ENCODE measurements around the gene NARF.
"Not testable (repeated sequence)": the region's sequence is repeated elsewhere in the genome, so short reads cannot be mapped to it uniquely, and the experiment has no call there.

The NARF gene

DNA sequence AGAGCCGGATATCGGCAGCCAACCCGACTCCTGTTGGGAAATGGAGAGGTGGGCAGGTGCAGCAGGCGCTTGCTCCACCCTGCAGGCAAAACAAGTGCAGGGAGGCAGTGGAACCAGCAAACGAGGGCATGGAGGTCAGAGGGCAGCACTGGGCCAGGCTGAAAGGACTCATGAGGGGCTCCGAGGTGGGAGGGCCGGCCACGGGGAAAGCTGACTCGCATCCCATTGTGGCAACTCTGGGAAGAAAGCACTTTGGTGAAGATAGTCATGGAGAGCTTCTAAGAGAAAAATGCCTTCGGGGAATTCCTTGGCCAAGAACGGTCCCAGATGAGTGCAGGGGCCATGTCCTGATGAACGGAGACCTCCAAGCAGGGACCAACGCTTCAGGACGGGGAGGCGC, 12.4 kb upstream of the NARF start:
- no peak for DNase-seq (ENCODE audit: low read depth)

DNA sequence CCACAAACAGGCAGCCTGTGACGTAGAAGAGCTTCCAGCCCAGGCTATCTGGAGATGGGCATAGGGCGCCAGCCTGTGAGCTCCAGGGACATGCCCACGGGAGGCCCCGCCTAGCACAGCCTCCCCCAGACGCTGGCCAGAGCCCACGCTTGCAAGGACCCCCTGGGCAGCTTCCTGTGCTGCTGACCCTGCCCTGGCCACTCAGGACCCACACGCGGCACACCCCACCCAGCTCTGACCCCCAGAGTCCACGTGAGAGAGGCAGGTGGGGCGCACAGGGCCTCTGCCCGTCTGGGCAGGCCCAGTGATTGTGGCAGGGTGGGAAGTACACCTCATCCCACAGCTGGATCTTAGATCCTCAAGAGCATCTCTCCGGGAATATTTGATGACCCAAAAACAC, 11.9 kb upstream of the NARF start:
- DNase-seq (ENCODE audit: low read depth) = no peak

DNA sequence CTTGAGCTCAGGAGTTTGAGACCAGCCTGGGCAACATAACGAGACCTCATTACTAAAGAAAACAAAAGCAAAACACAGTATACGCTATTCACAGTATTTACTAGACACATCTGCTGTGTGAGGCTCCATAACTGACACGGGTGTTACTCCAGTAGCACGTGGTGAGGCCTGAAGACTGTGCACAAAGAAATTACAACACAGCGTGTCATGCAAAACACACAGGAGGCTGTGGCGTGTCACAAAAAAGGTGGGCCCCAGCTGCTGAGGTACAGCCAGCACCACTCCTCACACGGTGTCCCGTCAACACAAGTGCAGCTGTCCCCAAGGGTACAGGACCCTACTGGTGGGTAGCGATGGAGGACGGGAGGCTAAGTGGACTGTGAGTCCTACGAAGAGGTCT, 10.7 kb upstream of the NARF start:
- no peak for DNase-seq (ENCODE audit: low read depth)

DNA sequence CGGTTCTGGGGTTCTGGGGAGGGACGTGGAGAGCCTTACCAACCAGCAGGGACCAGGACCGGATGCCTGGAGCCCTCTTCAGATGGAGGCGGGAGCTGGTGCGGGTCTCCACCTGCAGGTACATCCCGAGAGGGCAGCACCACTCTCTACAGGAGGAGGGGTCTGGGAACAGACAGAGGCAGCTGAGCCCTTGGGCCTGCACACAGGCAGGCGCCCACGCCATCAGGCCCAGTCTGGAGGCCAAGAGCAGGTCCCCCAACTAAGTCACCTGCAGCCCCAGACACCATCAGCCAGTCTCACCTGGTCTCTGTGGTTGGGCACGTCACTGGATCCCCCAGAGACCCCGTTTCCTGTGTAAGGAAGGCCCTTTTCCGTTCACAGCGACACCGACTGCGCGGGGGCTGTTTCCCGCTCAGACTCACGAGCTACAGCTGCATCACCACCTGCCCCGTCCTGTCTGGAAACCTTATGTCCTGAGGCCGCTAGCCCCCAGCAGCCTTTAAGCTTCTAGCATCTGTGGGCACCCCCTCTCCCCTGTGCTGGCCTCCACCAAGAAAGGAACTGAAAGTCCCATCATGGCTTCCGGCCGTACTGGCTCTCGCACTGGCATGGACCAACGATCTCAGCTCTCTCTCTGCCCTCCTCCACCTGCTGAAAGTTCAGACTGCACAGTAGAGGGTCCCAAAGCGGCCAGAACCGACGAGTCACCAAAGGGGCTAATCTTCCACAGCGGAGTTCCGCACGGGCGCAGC, 9.2 kb upstream of the NARF start:
- no peak for DNase-seq (ENCODE audit: low read depth)

DNA sequence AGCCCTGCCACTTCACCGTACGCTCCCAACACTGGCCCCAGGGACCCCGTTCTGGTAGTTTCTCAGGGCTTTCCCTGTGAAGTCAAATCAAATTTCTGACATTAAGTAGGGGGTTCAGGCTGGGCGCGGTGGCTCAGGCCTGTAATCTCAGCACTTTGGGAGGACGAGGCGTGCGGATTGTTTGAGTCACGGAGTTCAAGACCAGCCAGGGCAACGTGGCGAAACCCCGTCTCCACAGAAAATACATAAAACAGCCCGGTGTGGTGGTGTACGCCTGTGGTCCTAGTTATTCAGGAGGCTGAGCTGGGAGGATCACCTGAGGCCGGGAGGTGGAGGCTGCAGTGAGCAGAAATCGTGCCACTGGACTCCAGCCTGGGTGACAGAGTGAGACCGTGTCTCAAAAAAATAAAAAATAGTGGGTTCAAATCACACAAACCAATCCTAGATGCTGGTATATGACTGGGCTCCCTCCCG, 8.6 kb upstream of the NARF start:
- no peak for DNase-seq (ENCODE audit: low read depth)

DNA sequence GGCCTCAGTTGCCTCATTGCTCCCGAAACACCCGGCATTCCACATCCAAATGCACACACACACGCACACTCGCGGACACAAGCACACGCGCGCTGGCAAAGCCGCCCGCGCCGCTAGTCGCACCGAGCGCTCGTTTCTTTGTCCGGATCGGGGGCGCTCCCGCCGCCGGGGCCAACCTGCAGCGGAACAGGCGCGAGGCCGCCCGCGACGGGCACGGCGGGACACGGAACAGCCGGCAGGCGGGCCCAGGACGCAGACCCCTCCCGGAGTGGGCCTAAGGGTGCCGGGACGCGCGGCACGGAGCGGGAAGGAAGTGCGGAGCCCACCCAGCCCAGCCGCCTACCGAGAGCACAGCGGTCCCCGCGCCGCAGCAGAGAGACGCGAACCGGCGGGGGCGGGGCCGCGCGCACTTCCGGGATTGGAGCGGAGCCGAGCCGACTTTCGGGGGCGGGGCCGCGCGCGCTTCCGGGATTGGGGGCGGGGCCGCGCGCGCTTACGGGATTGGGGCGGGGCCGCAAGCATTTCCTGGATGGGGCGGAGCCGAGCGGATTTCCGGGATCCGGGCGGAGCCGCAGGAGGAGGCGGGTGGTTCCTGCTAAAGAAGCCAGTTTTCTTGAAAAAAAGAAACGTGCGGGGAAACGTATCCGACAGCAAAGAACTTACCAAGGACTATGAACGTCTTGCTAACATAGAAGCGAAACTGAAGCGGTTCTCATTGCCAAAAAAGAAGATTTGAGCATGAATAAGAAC, 8.0 kb upstream of the NARF start, which contains the start of gene CYBC1:
Gene CYBC1 (minus strand): TSS at position 396 of the 750 bp plus-strand sequence. CDS start 1,498 bp downstream, outside the sequence.
- peak; percentile 98 for DNase-seq (ENCODE audit: low read depth)

DNA sequence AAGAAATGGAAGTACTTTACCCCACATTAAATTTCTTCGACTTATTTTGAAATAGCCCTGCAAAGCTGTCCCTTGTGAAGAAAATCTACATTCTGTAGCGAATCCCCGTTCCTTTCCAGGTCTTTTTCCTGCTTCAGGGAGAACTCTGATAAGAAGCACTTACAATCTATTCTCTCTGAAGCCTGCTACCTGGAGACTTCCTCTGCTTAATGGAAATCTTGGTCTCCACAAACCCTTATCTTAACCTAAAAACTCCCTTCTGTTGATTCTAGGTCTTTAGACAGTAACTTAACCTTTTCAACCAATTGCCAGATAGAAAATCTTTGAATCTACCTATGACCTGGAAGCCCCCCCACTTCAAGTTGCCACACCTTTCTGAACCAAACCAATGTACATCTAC, 6.4 kb upstream of the NARF start:
- DNase-seq (ENCODE audit: low read depth) = no peak

DNA sequence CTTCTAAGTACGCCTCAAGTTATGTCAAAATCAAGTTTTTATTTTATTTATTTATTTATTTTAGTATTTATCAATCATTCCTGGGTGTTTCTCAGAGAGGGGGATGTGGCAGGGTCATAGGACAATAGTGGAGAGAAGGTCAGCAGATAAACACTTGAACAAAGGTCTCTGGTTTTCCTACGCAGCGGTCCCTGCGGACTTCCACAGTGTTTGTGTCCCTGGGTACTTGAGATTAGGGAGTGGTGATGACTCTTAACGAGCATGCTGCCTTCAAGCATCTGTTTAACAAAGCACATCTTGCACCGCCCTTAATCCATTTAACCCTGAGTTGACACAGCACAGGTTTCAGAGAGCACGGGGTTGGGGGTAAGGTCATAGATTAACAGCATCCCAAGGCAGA, 5.4 kb upstream of the NARF start:
- DNase-seq (ENCODE audit: low read depth) = not testable (repeated sequence)

DNA sequence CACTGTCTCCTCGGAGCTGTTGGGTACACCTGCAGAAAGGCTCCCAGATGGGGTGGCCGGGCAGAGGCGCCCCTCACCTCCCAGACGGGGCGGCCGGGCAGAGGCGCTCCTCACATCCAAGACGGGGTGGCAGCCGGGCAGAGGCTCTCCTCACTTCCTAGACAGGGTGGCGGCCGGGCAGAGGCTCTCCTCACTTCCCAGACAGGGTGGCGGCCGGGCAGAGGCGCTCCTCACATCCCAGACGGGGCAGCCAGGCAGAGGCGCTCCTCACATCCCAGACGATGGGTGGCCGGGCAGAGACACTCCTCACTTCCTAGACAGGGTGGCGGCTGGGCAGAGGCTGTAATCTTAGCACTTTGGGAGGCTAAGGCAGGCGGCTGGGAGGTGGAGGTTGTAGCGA, 4.8 kb upstream of the NARF start:
- DNase-seq (ENCODE audit: low read depth) = not testable (repeated sequence)

DNA sequence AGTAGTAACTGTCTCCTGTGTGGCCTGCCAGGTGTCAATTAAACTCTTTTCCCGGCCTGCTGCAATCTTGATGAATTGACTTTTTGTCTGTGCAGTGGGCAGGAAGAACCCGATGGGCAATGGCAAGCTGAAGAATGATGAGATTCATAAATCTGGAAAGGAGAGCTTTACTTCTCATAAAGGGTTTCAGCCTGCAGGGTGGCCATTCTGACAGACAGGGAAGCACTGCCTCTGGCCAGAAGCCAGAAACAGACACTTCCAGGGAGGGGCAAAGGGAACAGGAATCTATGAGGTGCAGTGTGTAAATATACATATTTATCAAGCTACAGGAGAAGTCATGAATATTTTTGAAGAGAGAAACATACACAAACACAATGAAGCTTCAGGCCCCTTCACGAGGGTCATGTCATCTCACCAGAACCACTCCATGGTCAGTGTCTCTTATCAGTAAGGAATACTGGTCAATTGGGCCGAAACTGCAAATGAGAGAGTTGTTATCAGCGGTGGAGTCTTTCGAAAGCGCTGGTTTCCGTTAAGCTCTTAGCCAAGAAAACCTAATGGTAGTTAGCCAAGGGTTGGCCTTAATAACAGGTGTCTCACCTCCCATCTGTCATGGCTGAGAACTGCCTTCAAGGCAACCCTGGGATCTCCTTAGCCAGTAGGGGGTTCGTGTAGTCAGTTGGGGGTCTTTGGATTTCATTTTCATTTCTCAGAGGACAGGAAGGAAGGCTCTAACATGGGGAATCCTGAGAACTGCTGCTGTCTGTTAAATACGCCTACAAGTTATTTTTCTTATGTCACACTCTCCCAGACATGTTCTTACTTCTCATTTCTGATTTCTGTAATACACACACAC, 1.2 kb upstream of the NARF start:
- DNase-seq (ENCODE audit: low read depth) = no peak

DNA sequence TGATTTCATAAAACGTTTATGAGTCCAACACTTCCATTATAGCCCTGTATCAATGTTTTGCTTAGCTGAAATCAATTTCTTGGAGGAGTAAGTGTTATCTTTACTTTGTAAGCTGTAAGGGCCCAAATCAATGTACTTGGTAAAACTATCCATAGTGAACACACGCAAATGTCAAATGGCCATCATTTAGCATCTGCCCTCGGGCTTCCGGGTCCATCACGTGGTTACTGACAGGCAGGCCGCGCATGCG, 687 bp upstream of the NARF start:
- no peak for DNase-seq (ENCODE audit: low read depth)

DNA sequence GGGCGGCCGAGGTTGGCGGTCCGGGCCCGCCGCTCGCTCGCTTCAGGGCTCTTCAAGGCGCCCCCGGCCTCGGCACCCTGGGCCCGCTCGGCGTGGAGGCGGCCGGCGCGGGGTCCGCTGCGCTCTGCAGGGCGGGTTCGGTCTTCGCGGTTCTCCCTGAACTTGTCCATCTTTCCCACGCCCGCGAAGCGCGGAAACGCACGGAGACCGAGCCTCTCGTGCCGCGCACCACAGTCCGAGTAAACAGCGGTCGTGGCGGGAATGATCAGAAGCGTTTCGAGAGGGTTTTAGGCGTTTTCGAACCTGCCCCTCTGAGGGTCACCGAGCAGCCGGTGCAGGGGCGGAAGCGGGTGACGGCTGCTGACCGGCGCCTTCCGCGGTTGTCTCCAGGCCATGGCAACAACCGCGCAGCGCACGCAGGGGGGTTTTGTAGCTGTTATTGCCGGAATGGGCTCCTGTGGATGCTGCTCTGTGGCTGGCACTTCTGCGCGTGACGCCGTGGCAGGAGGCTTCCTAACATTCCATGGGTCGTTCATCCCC, 414 bp downstream of the NARF start:
- peak; percentile 57 for DNase-seq (ENCODE audit: low read depth)

DNA sequence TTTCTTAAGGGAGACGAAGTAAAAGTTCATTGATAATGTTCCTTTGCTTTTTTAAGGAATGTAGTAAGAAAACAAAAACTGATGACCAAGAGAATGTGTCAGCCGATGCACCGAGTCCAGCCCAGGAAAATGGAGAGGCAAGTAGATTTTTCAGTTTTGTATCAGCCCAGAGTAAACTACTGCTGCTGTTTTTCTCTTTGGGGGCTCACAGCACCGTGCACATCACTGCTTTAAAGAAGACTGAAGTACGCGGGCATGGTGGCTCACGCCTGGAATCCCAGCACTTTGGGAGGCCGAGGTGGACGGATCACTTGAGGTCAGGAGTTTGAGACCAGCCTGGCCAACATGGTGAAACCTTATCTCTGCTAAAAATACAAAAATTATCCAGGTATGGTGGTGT, 1.4 kb downstream of the NARF start:
- DNase-seq (ENCODE audit: low read depth) = not testable (repeated sequence)

DNA sequence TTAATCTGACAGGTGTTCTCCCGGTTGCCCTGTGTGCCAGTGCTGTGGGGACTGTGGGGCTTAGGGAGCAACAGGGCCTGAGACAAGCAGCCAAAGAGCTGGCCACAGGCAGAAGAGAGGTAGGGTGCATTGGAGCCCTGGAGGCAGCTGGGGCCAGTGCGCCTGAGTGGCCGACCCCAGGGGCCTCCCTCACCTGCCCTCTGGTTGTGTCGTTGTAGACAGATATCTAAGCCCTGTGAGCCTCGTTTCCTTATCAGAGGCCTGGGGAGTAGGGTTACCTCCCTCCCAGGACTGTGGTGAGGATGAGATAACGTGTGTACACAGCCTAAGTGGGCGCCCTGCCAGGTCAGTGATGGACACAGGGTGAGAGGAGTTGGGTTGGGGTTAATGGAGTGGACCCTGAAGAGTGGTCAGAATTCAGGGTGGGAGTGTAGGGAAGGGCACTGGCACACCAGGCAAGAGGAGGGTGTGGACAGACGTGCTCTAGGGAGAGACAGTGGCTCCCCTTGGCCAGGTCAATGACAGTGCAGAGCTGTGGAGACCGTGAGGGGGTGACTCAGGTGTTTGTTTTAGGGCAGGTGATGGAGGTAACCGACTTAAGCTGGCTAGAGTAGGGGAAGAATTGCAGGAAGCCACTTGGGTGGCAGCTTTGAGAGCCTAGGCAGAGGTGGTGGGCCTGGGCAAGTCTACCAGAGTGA, 3.4 kb downstream of the NARF start:
- DNase-seq (ENCODE audit: low read depth) = no peak

DNA sequence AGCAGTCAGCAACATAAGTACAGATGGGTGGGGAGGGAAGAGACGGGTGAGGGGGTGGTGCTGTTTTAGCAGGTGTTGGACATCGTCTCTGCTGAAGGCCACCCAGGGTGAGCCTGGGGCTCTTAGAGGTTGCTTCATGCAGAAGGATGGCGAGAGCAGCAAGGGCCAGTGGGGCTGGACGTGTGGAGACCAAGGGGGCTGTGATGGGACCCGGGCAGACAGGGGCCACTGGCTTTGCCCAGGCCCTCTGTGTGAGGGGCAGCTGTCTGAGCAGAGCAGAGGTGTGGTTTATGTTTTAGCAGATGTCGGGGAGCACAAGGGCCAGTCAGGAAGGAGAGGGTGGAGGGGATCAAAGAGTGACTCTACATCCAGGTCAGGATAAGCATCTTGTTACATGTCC, 4.8 kb downstream of the NARF start:
- no peak for DNase-seq (ENCODE audit: low read depth)

DNA sequence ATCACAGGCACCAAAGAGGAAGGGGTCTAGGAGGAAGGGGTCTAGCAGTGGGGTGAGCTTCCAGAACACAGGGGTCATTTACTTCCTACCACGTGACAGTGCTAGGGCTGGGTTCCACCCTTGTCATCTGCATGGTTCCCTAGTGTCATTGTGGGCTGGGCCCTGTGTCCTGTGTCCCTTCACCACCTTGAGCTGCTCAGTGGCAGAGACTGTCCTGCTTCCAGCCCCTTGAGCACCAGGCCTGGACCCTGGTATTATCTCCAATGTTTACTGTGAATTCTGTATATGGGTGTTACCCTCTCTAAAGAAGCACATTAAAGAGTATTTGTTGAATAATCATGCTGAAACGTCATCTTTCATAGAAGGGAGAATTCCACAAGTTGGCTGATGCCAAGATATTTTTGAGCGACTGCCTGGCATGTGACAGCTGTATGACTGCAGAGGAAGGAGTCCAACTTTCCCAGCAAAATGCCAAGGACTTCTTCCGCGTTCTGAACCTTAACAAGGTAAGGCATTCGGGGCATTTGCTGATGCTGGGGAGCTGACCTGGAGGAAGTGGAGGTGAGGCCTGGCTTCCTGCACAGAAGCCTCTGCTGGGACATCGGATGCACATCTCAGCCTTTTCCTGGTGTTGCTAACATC, 5.5 kb downstream of the NARF start:
- no peak for DNase-seq (ENCODE audit: low read depth)

DNA sequence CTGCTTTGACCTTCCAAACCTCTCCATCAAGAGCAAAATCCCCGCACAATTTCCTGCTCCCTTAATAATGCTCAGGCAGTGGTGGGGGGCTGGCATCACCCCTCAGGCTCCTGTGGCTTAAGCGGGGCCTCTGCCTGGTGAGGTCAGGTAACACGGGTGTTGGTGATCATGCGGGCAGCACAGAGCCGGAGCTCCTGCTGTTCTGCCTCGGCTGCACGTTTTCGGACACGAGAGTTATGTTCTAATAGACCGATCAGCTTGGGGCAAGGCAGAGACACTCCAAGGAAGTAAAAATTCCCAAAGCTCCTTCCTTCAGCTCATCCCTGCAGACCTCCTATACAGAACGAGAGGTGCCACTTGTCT, 6.0 kb downstream of the NARF start:
- DNase-seq (ENCODE audit: low read depth) = no peak

DNA sequence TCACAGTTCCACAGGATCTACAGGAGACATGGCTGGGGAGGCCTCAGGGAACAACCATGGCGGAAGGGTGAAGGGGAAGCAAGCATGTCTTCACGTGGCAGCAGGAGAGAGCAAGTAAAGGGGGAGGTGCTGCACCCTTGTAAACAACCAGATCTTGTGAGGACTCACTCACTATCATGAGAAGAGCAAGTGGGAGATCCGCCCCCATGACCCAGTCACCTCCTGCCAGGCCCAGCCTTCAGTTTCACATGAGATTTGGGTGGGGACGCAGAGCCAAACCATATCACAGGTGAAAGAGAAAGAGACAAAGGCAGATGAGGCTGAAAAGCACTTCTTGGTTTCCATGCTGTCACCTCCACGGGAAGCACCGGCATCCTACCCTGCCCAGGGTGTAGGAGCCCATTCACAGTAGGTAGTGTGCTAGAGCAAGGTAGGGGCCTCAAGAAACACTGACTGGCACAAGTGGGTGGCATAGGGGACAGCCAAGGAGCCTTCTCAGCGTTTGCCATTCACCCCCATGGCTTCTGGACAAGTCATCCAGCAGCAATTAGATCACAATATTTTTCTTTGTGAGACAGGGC, 6.6 kb downstream of the NARF start:
- DNase-seq (ENCODE audit: low read depth) = no peak

DNA sequence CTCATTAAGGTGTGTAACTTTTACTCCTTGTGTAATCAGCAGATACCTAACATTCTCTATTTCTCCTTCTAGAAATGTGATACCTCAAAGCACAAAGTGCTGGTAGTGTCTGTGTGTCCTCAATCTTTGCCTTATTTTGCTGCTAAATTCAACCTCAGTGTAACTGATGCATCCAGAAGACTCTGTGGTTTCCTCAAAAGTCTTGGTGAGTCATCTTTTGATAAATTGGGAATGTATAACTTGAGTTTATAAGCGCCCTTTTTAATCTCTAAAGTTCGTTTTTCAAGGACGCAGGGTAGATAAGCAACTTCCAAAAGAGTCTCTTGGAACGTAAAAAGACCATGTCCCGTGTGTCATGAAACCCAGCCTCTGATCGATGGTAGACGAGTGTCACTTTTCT, 10.2 kb downstream of the NARF start:
- no peak for DNase-seq (ENCODE audit: low read depth)

DNA sequence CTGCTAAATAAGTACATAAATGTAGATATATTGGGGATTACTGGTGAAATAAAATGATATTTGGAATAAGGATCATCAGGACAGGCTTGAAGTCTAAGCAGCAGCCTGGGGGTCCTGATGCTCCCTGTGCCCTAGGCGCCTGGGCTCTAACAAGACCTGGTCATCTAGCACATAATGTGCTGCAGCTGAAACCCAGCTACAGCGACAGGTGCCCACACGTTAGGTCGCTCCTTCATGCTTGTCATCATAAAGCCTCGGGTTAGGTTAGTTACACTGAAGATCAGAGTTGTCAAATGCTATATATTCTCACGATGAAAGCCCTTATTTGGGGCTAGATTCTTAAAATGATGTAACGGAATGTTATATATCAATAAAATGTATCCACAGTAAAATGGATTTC, 11.5 kb downstream of the NARF start:
- DNase-seq (ENCODE audit: low read depth) = no peak

Measured in ELR (cell line).